CD4-positive, alpha-beta T cell treated with Interleukin-15 for 4 hours (primary cell): ENCODE data around the gene AMMECR1L.
"Not testable (repeated sequence)": the region's sequence is repeated elsewhere in the genome, so short reads cannot be mapped to it uniquely, and the experiment has no call there.

Experiments
- DNase-seq: peaks from one replicate; pipeline ENCODE4 v3.0.0-alpha.2; 2020; ENCODE audit warnings: low spot score

AMMECR1L gene

GRCh38 chr2:127885780-127886592 lies at the start of gene AMMECR1L:
TSS of gene AMMECR1L (minus strand) at chr2:127885956. CDS start at chr2:127874234, 11,722 bp downstream.
- peak; percentile 85 for DNase-seq

- no peak for DNase-seq
Measured at GRCh38 chr2:127935337-127935736, 49.6 kb upstream of the AMMECR1L start.

DNA sequence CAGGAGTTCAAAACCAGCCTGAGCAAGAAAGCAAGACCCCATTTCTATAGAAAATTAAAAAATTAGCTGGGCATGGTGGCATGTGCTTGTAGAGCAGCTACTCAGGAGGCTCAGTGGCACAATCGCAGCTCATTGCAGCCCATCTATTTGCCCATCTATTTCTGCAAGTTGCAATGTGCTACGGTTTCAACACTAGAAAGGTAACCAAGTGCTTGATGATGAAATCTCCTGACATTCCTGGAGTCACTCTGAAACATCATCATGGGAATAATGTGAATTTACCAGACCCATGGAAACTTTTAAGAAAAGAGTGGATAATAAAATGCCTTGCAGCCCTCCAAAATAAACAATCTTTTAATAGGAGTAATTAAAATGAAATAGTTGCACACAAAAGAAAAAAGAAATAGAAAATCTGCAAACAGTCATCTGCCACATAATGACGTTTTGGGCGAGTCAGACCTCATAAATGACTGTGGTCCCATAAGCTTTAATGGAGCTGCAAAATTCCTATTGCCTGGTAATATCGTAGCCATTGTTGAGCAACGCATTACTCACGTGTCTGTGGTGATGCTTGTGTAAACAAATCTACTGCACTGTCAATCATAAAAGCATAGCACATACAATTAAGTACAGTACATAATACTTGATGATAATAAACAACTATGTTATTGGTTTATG lies 46.6 kb upstream of the AMMECR1L start:
- no peak for DNase-seq

GRCh38 chr2:127929449-127929848 lies 43.7 kb upstream of the AMMECR1L start:
- no peak for DNase-seq

- DNase-seq, result no peak
Measured at GRCh38 chr2:127927384-127927783, 41.6 kb upstream of the AMMECR1L start.

GRCh38 chr2:127917916-127918315 lies 32.2 kb upstream of the AMMECR1L start:
- DNase-seq, result no peak

GRCh38 chr2:127913808-127914457 lies 28.2 kb upstream of the AMMECR1L start:
- DNase-seq, result no peak

DNA sequence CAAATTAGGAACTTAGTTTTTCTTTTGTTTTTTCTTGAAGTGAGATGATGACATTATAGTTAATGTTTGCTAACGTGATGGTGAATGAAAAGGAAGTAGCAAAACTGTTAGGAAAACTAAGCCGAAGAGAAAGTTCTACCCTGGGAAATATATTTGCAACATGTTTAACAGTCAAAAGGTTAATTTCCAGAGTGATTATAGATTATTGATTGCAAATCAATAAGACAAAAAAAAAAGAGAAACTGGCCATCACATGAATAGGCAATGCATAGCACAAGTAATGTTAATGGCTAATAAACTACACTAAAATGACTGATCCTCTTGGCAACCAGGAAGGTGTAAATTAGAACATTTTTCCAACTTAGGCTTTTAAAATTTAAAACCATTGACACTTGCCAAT lies 26.0 kb upstream of the AMMECR1L start:
- DNase-seq, result no peak

DNA sequence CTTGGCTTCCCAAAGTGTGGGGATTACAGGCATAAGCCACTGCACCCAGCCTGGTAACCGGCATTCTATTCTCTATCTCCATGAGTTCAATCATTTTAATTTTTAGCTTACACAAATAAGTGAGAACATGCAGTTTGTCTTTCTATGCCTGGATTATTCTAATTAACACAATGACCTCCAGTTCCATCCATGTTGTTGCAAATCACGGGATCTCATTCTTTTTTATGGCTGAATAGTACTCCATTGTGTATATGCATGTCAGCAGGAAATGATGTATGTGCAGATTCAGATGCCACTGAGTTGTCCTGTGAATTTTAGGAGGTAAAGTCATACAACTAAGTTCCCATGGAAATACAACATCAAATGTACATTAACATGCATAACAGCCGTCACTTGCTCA lies 24.7 kb upstream of the AMMECR1L start:
- no peak for DNase-seq

GRCh38 chr2:127909019-127909418 lies 23.3 kb upstream of the AMMECR1L start:
- DNase-seq, result no peak

DNA sequence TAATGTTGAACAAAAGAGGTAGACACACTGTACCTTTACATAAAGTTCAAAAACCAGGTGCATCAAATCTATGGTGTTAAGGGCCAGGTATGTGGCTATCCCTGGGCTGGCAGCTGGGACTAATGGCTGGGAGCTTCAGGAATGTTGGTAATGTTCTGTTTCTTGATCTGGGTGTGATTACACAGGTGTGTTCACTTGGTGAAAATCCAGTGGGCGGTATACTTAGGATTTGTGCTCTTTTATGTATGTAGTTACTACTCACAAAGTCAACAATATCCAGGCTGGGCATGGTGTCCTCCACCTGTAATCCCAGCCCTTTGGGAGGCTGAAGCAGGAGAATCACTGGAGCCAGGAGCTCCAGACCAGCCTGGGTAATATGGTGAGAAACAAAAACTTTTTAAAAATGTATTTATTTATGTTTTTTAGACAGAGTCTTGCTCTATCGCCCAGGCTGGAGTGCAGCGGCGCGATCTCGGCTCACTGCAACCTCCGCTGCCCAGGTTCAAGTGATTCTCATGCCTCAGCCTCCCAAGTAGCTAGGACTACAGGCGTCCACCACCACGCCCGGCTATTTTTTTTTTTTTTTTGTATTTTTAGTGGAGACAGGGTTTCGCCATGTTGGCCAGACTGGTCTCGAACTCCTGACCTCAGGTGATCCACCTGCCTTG lies 22.1 kb upstream of the AMMECR1L start:
- DNase-seq, result not testable (repeated sequence)

- DNase-seq, result no peak
Measured at GRCh38 chr2:127906206-127906926, 20.6 kb upstream of the AMMECR1L start.

DNA sequence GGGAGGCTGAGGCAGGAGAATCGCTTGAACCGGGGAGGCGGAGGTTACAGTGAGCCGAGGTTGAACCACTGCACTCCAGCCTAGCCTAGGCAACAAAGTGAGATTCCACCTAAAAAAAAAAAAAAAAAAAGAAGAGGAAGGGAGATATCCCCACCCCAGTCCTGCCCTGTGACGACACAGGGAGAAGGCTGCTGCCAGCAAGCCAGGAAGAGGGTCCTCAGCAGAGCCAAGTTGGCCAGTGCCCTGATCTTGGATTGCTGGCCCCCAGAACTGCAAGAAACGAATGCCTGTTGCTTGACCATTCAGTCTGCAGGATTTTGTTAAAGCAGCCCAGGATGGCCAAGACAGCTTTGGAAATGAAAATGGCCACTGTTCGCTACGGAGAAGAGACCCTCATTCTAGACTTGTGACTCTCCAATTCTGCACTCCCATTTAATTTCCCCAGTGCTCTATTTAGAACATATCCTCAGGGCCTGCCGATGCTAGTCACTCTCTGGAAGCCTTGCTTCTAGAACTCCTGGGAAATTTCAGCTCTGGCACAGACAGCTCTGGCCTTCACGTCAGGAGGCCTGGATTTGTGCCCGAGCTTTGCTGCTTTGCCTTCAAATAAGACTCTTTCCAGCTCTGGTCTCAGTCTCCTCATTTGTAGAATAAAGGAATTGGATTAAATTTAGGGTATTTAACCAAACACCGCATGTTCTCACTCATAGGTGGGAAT lies 15.7 kb upstream of the AMMECR1L start:
- no peak for DNase-seq

GRCh38 chr2:127897531-127898211 lies 11.9 kb upstream of the AMMECR1L start:
- DNase-seq, result no peak

GRCh38 chr2:127893494-127893893 lies 7.7 kb upstream of the AMMECR1L start:
- DNase-seq, result no peak

DNA sequence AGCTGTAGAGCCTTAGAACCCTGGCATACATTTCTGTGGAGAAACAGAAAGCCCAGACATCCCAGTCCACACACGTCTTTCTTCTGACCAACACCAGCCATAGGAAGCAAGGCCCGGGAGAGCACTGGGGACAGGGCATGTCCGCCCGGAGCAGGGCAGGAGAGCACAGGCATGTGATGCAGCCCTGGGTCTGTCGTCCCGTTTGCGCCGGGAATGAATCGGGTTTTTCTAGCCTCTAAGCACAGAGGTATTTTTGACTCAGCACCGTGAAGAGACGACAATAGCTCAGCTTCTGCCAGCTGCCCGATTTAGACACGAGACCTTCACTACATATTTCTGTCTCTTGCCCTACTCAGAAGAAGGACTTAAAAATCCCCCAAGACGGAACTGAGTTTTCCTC lies 7.3 kb upstream of the AMMECR1L start:
- DNase-seq, result no peak

GRCh38 chr2:127891811-127892210 lies 6.1 kb upstream of the AMMECR1L start:
- no peak for DNase-seq

DNA sequence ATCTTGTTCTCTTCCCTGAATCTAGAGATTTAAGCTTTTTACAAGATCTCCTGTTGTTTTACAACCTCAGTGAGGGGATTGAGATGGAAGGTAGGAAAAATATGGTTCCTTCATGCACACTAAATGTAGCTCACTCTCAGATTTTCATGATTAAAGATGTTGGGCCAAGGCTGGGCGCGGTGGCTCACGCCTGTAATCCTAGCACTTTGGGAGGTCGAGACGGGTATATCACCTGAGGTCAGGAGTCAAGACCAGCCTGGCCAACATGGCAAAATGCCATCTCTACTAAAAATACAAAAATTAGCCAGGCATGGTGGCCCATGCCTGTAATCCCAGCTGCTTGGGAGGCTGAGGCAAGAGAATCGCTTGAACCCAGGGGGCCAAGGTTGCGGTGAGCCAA lies 5.0 kb upstream of the AMMECR1L start:
- not testable (repeated sequence) for DNase-seq

DNA sequence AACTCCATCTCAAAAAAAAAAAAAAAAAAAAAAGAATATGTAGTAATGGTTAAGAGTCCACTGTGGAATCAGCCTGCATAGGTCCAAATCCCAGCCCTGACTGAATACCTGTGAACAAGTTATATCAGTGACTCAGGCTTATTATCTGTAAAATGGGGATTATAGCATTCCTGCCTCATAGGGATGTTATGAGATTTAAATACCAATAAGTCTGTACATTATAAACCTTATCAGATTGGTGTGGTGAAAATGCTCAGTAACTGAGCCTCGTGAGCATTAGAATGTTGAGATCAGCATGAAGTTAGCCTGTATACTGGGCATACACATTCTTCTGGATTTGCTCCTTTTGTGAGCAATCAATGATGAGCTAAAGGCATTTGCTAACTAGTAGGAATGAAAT lies 3.0 kb upstream of the AMMECR1L start:
- DNase-seq, result no peak

- DNase-seq, result no peak
Measured at GRCh38 chr2:127887776-127888130, 2.0 kb upstream of the AMMECR1L start.
